ENCODE results near the gene KCNQ1OT1. TPM values are rescaled to one million over a fixed set of nuclear protein-coding genes. Genes with fewer than 3 reads are reported as not detected.

The KCNQ1OT1 gene
- total and polyA plus RNA-seq, 8 donors: under 0.01 to 15.1 (median 2.3) TPM

DNA sequence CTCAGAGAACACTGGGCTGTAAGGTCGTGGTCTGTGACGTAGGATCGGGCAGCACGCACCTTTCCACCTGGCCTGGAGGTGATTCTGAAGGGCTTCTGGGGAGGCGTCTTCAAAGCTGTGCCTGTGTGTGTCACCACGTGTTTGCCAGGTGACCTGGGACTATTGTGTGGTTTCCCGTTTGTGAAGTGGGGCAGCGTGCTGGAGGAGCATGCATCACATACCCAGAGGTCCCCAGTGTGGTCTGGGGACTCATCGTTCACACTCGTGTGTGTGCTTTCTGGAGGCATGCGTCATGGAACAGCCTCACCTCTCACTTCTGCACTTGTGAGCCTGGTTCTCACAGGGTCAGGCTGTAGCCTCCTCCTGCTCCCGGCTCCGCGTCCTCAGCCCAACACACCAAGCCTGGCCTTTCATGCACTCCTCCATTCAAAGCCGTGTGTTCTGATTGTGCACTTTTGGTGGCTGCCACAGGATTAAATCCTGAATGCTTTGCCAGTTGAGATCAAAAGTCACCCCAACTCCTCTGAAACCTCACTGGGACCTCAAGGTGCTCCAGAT lies 106.3 kb downstream of the KCNQ1OT1 start:
- peaks cover 0 to 14% (median 2%) of the 10 kb centered on the region in 4 donors for H3K9me3 ChIP-seq
- H3K36me3 ChIP-seq: peaks cover 0 to 62% (median 50%) of the 10 kb centered on the region in 4 donors
- H3K4me3 ChIP-seq: no peak overlapping the region
- DNase-seq: no peak
- H3K27me3 ChIP-seq: no peaks in the 10 kb centered on the region
- 89 to 97% (median 92%) methylated on average over 14 to 15 of the region's 15 CpGs for WGBS, 5 donors
- H3K27ac ChIP-seq: no peak overlapping the region
- H3K4me1 ChIP-seq: no peaks in the 10 kb centered on the region
- intact Hi-C loops (cut with DNase I; ENCODE audit: low total_unique reads): no loop called here
- TF ChIP-seq, protein P1, sequence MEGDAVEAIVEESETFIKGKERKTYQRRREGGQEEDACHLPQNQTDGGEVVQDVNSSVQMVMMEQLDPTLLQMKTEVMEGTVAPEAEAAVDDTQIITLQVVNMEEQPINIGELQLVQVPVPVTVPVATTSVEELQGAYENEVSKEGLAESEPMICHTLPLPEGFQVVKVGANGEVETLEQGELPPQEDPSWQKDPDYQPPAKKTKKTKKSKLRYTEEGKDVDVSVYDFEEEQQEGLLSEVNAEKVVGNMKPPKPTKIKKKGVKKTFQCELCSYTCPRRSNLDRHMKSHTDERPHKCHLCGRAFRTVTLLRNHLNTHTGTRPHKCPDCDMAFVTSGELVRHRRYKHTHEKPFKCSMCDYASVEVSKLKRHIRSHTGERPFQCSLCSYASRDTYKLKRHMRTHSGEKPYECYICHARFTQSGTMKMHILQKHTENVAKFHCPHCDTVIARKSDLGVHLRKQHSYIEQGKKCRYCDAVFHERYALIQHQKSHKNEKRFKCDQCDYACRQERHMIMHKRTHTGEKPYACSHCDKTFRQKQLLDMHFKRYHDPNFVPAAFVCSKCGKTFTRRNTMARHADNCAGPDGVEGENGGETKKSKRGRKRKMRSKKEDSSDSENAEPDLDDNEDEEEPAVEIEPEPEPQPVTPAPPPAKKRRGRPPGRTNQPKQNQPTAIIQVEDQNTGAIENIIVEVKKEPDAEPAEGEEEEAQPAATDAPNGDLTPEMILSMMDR (IDR thresholded peaks at IDR 0.05): no peak
- TF ChIP-seq POLR2A (IDR thresholded peaks at IDR 0.05) (no peak), EP300 (IDR thresholded peaks at IDR 0.05) (no peak), POLR2AphosphoS5 (IDR thresholded peaks at IDR 0.05) (no peak)

DNA sequence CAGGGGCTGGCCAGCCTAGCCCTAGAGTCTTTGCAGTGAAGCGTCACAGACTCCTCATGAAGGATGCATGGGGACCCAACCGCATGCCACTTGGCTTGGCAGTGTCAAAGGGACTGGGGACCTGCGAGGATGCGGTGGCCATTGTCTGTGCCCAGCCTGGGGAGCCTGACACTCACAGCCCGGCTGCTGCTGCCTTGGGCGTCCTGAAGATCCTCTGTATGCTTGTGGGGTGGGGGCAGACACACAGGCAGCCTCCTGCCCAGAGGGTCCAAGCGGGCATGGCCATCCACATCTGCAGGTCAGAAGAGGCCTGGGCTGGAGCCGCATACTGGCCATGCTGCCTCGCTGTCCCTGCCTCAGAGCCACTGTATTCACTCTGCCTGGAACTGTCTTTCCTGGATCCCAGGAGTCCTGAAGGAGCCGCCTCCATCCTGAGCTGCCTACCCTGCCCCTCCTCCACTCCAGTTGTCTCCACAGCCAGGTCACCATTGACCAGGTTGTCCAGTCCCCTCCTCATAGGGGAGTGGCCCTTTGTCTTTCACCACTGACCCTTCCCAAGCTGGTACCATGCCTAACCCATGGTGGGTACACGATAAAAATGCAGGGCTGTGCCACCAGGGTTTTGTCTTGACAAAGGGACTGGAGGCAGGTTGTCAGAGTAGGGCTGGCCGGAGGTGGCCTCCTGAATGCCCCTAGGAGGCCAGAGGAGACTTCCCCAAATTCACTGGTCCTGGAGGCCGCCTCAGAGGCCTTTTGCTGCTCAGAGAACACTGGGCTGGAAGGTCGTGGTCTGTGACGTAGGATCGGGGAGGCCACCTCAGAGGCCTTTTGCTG lies 107.0 kb downstream of the KCNQ1OT1 start:
- no peak for TF ChIP-seq POLR2A (IDR thresholded peaks at IDR 0.05)
- TF ChIP-seq EP300 (IDR thresholded peaks at IDR 0.05): no peak
- TF ChIP-seq, protein P1 (IDR thresholded peaks at IDR 0.05): no peak
- no peak for TF ChIP-seq POLR2AphosphoS5 (IDR thresholded peaks at IDR 0.05)
- DNase-seq: no peak
- peaks cover 0 to 7% (median 2%) of the 10 kb centered on the region in 4 donors for H3K9me3 ChIP-seq
- peaks cover 0 to 69% (median 54%) of the 10 kb centered on the region in 4 donors for H3K36me3 ChIP-seq
- H3K4me3 ChIP-seq: no peak overlapping the region
- 95 to 98% (median 96%) methylated on average over 11 to 16 of the region's 16 CpGs for WGBS, 5 donors
- intact Hi-C loops (cut with DNase I; ENCODE audit: low total_unique reads): no loop called here
- no peaks in the 10 kb centered on the region for H3K4me1 ChIP-seq
- H3K27me3 ChIP-seq: no peaks in the 10 kb centered on the region
- no peak overlapping the region for H3K27ac ChIP-seq

DNA sequence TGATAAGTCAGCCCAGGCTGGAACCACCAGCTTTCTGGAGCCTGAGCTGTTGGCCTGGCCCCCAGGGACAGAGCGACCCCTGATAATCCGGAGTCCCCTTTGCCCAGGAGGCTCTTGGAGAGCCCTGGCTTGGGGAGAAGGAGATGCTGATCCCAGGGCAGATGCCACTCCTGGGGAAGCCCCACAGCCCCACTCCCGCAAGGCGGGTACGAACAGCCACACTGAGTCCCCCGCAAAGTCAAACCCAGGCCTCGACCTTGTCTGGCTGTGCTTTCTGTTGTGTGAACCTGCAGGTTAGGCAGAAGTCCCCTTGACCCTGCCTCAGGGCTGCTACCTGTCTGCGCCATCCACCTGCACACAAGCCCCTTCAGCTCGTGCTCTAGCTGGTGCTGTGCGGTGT lies 108.0 kb downstream of the KCNQ1OT1 start:
- WGBS, 5 donors: 65 to 97% (median 96%) methylated on average over 4 to 10 of the region's 10 CpGs
- Histone ChIP-seq H3K9me3 (no peaks in the 10 kb centered on the region), H3K36me3 (peaks cover 0 to 69% (median 59%) of the 10 kb centered on the region in 4 donors), H3K27me3 (no peaks in the 10 kb centered on the region), H3K27ac (no peak overlapping the region), H3K4me3 (no peak overlapping the region), H3K4me1 (no peaks in the 10 kb centered on the region)
- no peak for DNase-seq
- TF ChIP-seq POLR2AphosphoS5 (IDR thresholded peaks at IDR 0.05): no peak
- no peak for TF ChIP-seq POLR2A (IDR thresholded peaks at IDR 0.05)
- TF ChIP-seq, protein P1 (IDR thresholded peaks at IDR 0.05): no peak
- no peak for TF ChIP-seq EP300 (IDR thresholded peaks at IDR 0.05)
- intact Hi-C loops (cut with DNase I; ENCODE audit: low total_unique reads): no loop called here

DNA sequence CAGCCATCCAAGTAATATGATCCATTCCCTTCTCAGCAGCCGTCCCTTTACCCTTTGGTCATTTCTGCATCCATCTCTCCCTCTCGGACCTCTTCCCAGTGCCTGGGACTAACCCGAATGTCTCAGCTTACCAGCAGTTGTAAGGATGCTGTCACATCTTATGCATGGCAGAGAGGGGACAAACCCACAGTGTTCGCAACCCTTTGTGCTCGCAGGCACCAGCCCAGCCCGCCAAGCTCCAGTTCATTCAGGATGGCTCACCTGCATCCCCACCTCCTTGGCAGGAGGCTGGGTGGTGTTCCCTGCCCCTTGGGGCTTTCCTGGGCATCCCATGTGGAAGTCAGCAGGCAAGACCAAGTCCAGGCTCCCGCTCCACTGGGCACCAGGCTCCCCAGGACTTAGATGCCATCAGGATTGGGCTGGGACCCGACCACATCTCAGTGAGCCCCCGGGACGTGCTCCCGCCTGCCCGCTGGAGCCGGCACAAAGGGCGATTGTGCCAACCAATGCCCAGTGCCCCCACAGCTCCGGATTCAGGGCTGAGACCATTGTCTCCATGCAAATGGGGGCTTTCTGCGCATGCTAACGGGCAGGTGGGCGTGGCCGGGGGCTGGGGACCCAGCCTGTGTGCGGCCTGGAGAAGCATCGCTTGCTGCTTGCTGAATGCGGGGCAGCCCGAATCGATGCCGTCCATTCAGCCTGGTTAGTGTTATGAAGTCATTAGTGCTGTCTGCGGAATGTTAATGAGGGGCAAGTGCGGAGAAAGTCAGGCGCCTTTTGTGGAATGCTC lies 108.6 kb downstream of the KCNQ1OT1 start:
- 86 to 95% (median 92%) methylated on average over 26 to 28 of the region's 28 CpGs for WGBS, 5 donors
- intact Hi-C loops (cut with DNase I; ENCODE audit: low total_unique reads): no loop called here
- peaks cover 0 to 69% (median 59%) of the 10 kb centered on the region in 4 donors for H3K36me3 ChIP-seq
- H3K9me3 ChIP-seq: no peaks in the 10 kb centered on the region
- H3K4me1 ChIP-seq: no peaks in the 10 kb centered on the region
- TF ChIP-seq POLR2AphosphoS5 (IDR thresholded peaks at IDR 0.05) (no peak), EP300 (IDR thresholded peaks at IDR 0.05) (no peak), POLR2A (IDR thresholded peaks at IDR 0.05) (no peak)
- TF ChIP-seq, protein P1 (IDR thresholded peaks at IDR 0.05): no peak
- no peak overlapping the region for H3K27ac ChIP-seq
- H3K4me3 ChIP-seq: no peak overlapping the region
- no peaks in the 10 kb centered on the region for H3K27me3 ChIP-seq
- peak in 1 of 2 donors; percentile 48 for DNase-seq
